HG02678 (cell line): ENCODE measurements around the gene MAN1C1.
"Not testable (repeated sequence)": the region's sequence is repeated elsewhere in the genome, so short reads cannot be mapped to it uniquely, and the experiment has no call there.

Experiments
- ATAC-seq: cut with Tn5 transposase; IDR thresholded peaks from one replicate; pipeline ENCODE4 v1.9.1; 2021; ENCODE audit warnings: mild to moderate bottlenecking, moderate library complexity; ENCODE audit not compliant: unreplicated experiment

MAN1C1 gene

GRCh38 chr1:25695090-25695770 lies 78.6 kb downstream of the MAN1C1 start:
- ATAC-seq: no peak

- ATAC-seq: no peak
Measured at GRCh38 chr1:25695771-25696311, 79.2 kb downstream of the MAN1C1 start.

GRCh38 chr1:25696643-25697042 lies 80.1 kb downstream of the MAN1C1 start:
- not testable (repeated sequence) for ATAC-seq

- no peak for ATAC-seq
Measured at GRCh38 chr1:25697435-25698217, 81.0 kb downstream of the MAN1C1 start.

GRCh38 chr1:25698252-25698651 lies 81.7 kb downstream of the MAN1C1 start:
- no peak for ATAC-seq

- not testable (repeated sequence) for ATAC-seq
Measured at GRCh38 chr1:25699059-25699458, 82.5 kb downstream of the MAN1C1 start.

- ATAC-seq: no peak
Measured at GRCh38 chr1:25699500-25700143, 83.0 kb downstream of the MAN1C1 start.

- ATAC-seq: no peak
Measured at GRCh38 chr1:25700144-25700523, 83.5 kb downstream of the MAN1C1 start.

GRCh38 chr1:25700626-25701025 lies 84.0 kb downstream of the MAN1C1 start:
- ATAC-seq: no peak

- no peak for ATAC-seq
Measured at GRCh38 chr1:25701030-25701785, 84.6 kb downstream of the MAN1C1 start.

GRCh38 chr1:25702101-25702775 lies 85.6 kb downstream of the MAN1C1 start:
- no peak for ATAC-seq

- ATAC-seq: no peak
Measured at GRCh38 chr1:25703041-25703440, 86.5 kb downstream of the MAN1C1 start.

- no peak for ATAC-seq
Measured at GRCh38 chr1:25703671-25704266, 87.2 kb downstream of the MAN1C1 start.

- ATAC-seq: no peak
Measured at GRCh38 chr1:25704267-25704691, 87.7 kb downstream of the MAN1C1 start.

GRCh38 chr1:25705699-25706098 lies 89.1 kb downstream of the MAN1C1 start:
- ATAC-seq: no peak

- no peak for ATAC-seq
Measured at GRCh38 chr1:25706146-25707089, 89.8 kb downstream of the MAN1C1 start.

GRCh38 chr1:25707280-25708016 lies 90.9 kb downstream of the MAN1C1 start:
- no peak for ATAC-seq
